ENCODE data around the gene SIX3. TPM values are rescaled to one million over a fixed set of nuclear protein-coding genes. Genes with fewer than 3 reads are reported as not detected.

SIX3 gene
- total and polyA plus RNA-seq, 8 donors, result 0.19 to 1.7 (median 0.31) TPM

GRCh38 chr2:44902217-44903137 is 39.0 kb upstream of the SIX3 start:
- H3K4me3 ChIP-seq, result no peak overlapping the region
- TF ChIP-seq, protein P1, sequence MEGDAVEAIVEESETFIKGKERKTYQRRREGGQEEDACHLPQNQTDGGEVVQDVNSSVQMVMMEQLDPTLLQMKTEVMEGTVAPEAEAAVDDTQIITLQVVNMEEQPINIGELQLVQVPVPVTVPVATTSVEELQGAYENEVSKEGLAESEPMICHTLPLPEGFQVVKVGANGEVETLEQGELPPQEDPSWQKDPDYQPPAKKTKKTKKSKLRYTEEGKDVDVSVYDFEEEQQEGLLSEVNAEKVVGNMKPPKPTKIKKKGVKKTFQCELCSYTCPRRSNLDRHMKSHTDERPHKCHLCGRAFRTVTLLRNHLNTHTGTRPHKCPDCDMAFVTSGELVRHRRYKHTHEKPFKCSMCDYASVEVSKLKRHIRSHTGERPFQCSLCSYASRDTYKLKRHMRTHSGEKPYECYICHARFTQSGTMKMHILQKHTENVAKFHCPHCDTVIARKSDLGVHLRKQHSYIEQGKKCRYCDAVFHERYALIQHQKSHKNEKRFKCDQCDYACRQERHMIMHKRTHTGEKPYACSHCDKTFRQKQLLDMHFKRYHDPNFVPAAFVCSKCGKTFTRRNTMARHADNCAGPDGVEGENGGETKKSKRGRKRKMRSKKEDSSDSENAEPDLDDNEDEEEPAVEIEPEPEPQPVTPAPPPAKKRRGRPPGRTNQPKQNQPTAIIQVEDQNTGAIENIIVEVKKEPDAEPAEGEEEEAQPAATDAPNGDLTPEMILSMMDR (IDR thresholded peaks at IDR 0.05), result no peak
- WGBS, 2 donors, result 67 to 76% methylated on average over 7 of the region's 7 CpGs
- intact Hi-C loops (cut with DNase I), result no loop called here
- ATAC-seq (no peak), DNase-seq (no peak), FAIRE-seq (no peak)
- no peaks in the 10 kb centered on the region for H3K27me3 ChIP-seq
- H3K9me3 ChIP-seq, result no peaks in the 10 kb centered on the region
- no peaks in the 10 kb centered on the region for H3K4me1 ChIP-seq
- no peak overlapping the region for H3K27ac ChIP-seq
- H3K36me3 ChIP-seq, result no peaks in the 10 kb centered on the region

DNA sequence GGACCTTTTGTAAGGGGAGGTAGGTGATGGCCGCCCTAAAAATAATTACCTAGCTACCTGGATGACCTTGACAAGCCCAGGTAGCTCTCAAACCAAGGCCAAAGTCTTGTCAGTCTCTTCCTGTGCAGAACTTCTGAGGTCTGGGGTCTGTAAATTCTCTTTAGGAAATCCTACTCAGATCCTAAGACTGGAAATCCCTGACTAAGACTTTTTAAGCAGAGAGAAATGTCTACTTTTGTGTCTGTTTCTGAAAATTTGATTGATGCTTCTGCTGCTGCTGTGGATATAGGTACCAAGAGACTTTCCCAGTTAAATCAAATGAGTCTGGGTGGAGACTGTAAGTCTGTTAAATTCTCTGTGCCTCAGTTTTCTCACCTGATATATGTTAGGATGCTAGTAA is 36.9 kb upstream of the SIX3 start:
- no peaks in the 10 kb centered on the region for H3K9me3 ChIP-seq
- no peak for FAIRE-seq
- TF ChIP-seq, protein P1 (IDR thresholded peaks at IDR 0.05), result no peak
- no peak for ATAC-seq
- intact Hi-C loops (cut with DNase I), result no loop called here
- no peak for DNase-seq
- no peak overlapping the region for H3K27ac ChIP-seq
- H3K27me3 ChIP-seq, result no peaks in the 10 kb centered on the region
- H3K4me3 ChIP-seq, result no peak overlapping the region
- no peaks in the 10 kb centered on the region for H3K36me3 ChIP-seq
- H3K4me1 ChIP-seq, result no peaks in the 10 kb centered on the region
- WGBS, 2 donors, result 84 to 92% methylated on average over 1 of the region's 1 CpG

DNA sequence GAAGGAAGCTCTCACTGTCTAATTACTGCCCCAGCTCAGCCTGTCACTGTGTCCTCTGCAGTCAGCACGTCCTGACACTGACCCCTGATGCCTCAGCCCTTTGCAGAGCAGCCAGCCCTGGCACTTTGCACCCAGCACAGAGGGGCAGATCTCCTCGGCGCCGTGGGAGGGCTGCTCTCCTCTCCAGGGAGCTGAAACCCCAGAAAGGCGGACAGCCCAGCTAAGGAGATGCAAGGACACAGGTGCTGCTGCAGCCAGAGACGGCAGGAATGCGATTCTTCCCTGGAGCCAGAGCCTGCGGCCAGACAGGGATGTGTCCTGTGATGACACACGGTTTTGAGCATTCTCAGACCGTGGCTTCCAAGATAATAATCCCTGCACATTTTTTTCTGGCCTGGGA is 34.5 kb upstream of the SIX3 start:
- Histone ChIP-seq H3K36me3 (no peaks in the 10 kb centered on the region), H3K27me3 (no peaks in the 10 kb centered on the region), H3K4me3 (no peak overlapping the region), H3K27ac (no peak overlapping the region), H3K9me3 (no peaks in the 10 kb centered on the region), H3K4me1 (no peaks in the 10 kb centered on the region)
- ATAC-seq (no peak), DNase-seq (no peak), FAIRE-seq (no peak)
- intact Hi-C loops (cut with DNase I), result no loop called here
- 36 to 42% methylated on average over 10 of the region's 10 CpGs for WGBS, 2 donors
- TF ChIP-seq, protein P1 (IDR thresholded peaks at IDR 0.05), result no peak

- intact Hi-C loops (cut with DNase I), result no loop called here
- no peaks in the 10 kb centered on the region for H3K27me3 ChIP-seq
- ATAC-seq, result no peak
- no peak for FAIRE-seq
- 71 to 91% methylated on average over 1 of the region's 1 CpG for WGBS, 2 donors
- DNase-seq, result no peak
- no peak overlapping the region for H3K4me3 ChIP-seq
- no peaks in the 10 kb centered on the region for H3K9me3 ChIP-seq
- H3K4me1 ChIP-seq, result no peaks in the 10 kb centered on the region
- no peaks in the 10 kb centered on the region for H3K36me3 ChIP-seq
- no peak overlapping the region for H3K27ac ChIP-seq
- TF ChIP-seq, protein P1 (IDR thresholded peaks at IDR 0.05), result no peak
Measured at GRCh38 chr2:44909831-44910230, 31.7 kb upstream of the SIX3 start.

- FAIRE-seq, result no peak
Measured at GRCh38 chr2:44912660-44913059, 28.8 kb upstream of the SIX3 start.

More at GRCh38 chr2:44912660-44913059, 28.8 kb upstream of the SIX3 start:
- DNase-seq (no peak), ATAC-seq (peak in 1 of 4 donors; percentile 73)
- Histone ChIP-seq H3K27ac (no peak overlapping the region), H3K4me1 (no peaks in the 10 kb centered on the region), H3K4me3 (no peak overlapping the region), H3K36me3 (no peaks in the 10 kb centered on the region), H3K27me3 (no peaks in the 10 kb centered on the region), H3K9me3 (no peaks in the 10 kb centered on the region)
- TF ChIP-seq, protein P1 (IDR thresholded peaks at IDR 0.05), result no peak
- intact Hi-C loops (cut with DNase I), result no loop called here
- WGBS, 2 donors, result 41 to 51% methylated on average over 5 of the region's 5 CpGs
